NCI-H510A treated with DMSO at 0.1 percent for 48 hours (cell line): Measurements from ENCODE around the gene NBAS.

Experiments
- DNase-seq: peaks from one replicate; lab custom pipeline; 2025; lab: John Stamatoyannopoulos, UW

NBAS gene

GRCh38 chr2:15127876-15128275 lies 433.3 kb downstream of the NBAS start:
- no peak for DNase-seq

- no peak for DNase-seq
Measured at GRCh38 chr2:15127301-15127700, 433.8 kb downstream of the NBAS start.

GRCh38 chr2:15126373-15126772 lies 434.8 kb downstream of the NBAS start:
- DNase-seq = no peak

- no peak for DNase-seq
Measured at GRCh38 chr2:15122915-15123314, 438.2 kb downstream of the NBAS start.

GRCh38 chr2:15120631-15121030 lies 440.5 kb downstream of the NBAS start:
- peak; percentile 27 for DNase-seq

- peak; percentile 61 for DNase-seq
Measured at GRCh38 chr2:15119722-15120175, 441.4 kb downstream of the NBAS start.

GRCh38 chr2:15117409-15118050 lies 443.6 kb downstream of the NBAS start:
- DNase-seq = no peak
